HAP-1 (cell line): ENCODE measurements around the gene BMI1.
"Not testable (repeated sequence)": the region's sequence is repeated elsewhere in the genome, so short reads cannot be mapped to it uniquely, and the experiment has no call there.

Source experiments
- DNase-seq, 2 experiments: peaks; one replicate each; pipeline ENCODE4 v3.0.0-alpha.2; 2016 to 2020; ENCODE audit warnings: low spot score in 2 of 2
- H3K27me3 ChIP-seq: fragments of 250-450 bp; sonication (Bioruptor Pico); 2 replicates; pipeline ENCODE4 v1.5.1; 2020; ENCODE audit warnings: low read depth, mild to moderate bottlenecking, moderate library complexity
- H3K36me3 ChIP-seq: fragments of 250-450 bp; sonication (Bioruptor Pico); replicated peaks from 2 replicates; pipeline ENCODE4 v1.5.1; 2020; ENCODE audit warnings: mild to moderate bottlenecking
- H3K4me1 ChIP-seq: fragments of 250-450 bp; sonication (Bioruptor Pico); 2 replicates; pipeline ENCODE4 v1.5.1; 2020; ENCODE audit warnings: mild to moderate bottlenecking
- H3K4me3 ChIP-seq: fragments of 250-450 bp; sonication (Bioruptor Pico); 2 replicates; pipeline ENCODE4 v1.5.1; 2020; ENCODE audit warnings: mild to moderate bottlenecking, moderate library complexity
- H3K9me3 ChIP-seq: fragments of 250-450 bp; sonication (Bioruptor Pico); 2 replicates; pipeline ENCODE4 v1.5.1; 2020; ENCODE audit warnings: mild to moderate bottlenecking, moderate library complexity
- in situ Hi-C: fragments of 300-500 bp; cut with MboI; formaldehyde crosslinking; loops from 3 replicates; pipeline ENCODE4 v1.14.3; 2020; ENCODE audit warnings: low sequenced_read_pairs, inconsistent platforms, mixed read lengths

The BMI1 gene

GRCh38 chr10:22320591-22321155, at the start of gene BMI1:
BMI1 (plus strand) TSS chr10:22321099; CDS start chr10:22326450, 5,351 bp downstream.
- Histone ChIP-seq H3K27me3 (peaks cover 13% of the 10 kb centered on the region), H3K4me1 (peaks cover 46% of the 10 kb centered on the region), H3K4me3 (peak within 1 kb of the TSS; percentile 73), H3K9me3 (no peaks in the 10 kb centered on the region), H3K36me3 (no peaks in the 10 kb centered on the region)
- in situ Hi-C loops, result no loop called here
- DNase-seq, result peak; percentile 83 to 87

- Histone ChIP-seq H3K4me3 (no peak overlapping the region), H3K36me3 (no peaks in the 10 kb centered on the region), H3K27me3 (no peaks in the 10 kb centered on the region), H3K9me3 (no peaks in the 10 kb centered on the region), H3K4me1 (no peaks in the 10 kb centered on the region)
- no peak for DNase-seq
- in situ Hi-C loops, result no loop called here
These were observed 49.1 kb upstream of the BMI1 start for GRCh38 chr10:22271786-22272185.

GRCh38 chr10:22278441-22278782, 42.5 kb upstream of the BMI1 start:
- Histone ChIP-seq H3K4me1 (peaks cover 11% of the 10 kb centered on the region), H3K27me3 (peaks cover 2% of the 10 kb centered on the region; the same call in 1 of the 2 replicates), H3K9me3 (no peaks in the 10 kb centered on the region), H3K36me3 (no peaks in the 10 kb centered on the region), H3K4me3 (no peak overlapping the region)
- DNase-seq, result no peak
- in situ Hi-C loops, result no loop called here

GRCh38 chr10:22280078-22280477, 40.8 kb upstream of the BMI1 start:
- H3K4me3 ChIP-seq, result no peak overlapping the region
- peaks cover 2% of the 10 kb centered on the region; the same call in 1 of the 2 replicates for H3K27me3 ChIP-seq
- no peaks in the 10 kb centered on the region for H3K36me3 ChIP-seq
- H3K4me1 ChIP-seq, result peaks cover 11% of the 10 kb centered on the region
- in situ Hi-C loops, result no loop called here
- H3K9me3 ChIP-seq, result no peaks in the 10 kb centered on the region
- no peak for DNase-seq

- in situ Hi-C loops, result no loop called here
- Histone ChIP-seq H3K9me3 (no peaks in the 10 kb centered on the region), H3K4me3 (no peak overlapping the region), H3K4me1 (no peaks in the 10 kb centered on the region; the same call in 1 of the 2 replicates), H3K27me3 (no peaks in the 10 kb centered on the region), H3K36me3 (no peaks in the 10 kb centered on the region)
- DNase-seq, result no peak
These were observed 35.8 kb upstream of the BMI1 start for GRCh38 chr10:22285130-22285529.

GRCh38 chr10:22293747-22294404, 27.0 kb upstream of the BMI1 start:
- no peak overlapping the region for H3K4me3 ChIP-seq
- H3K27me3 ChIP-seq, result no peaks in the 10 kb centered on the region
- in situ Hi-C loops, result no loop called here
- H3K4me1 ChIP-seq, result no peaks in the 10 kb centered on the region; the same call in 1 of the 2 replicates
- no peaks in the 10 kb centered on the region for H3K9me3 ChIP-seq
- no peak for DNase-seq
- H3K36me3 ChIP-seq, result no peaks in the 10 kb centered on the region

- H3K4me3 ChIP-seq, result no peak overlapping the region
- H3K36me3 ChIP-seq, result no peaks in the 10 kb centered on the region
- in situ Hi-C loops, result no loop called here
- DNase-seq, result no peak
- no peaks in the 10 kb centered on the region; the same call in 1 of the 2 replicates for H3K4me1 ChIP-seq
- no peaks in the 10 kb centered on the region for H3K27me3 ChIP-seq
- H3K9me3 ChIP-seq, result no peaks in the 10 kb centered on the region
These were observed 26.2 kb upstream of the BMI1 start for GRCh38 chr10:22294694-22295093.

GRCh38 chr10:22301193-22301592, 19.7 kb upstream of the BMI1 start:
- Histone ChIP-seq H3K4me1 (no peaks in the 10 kb centered on the region), H3K36me3 (no peaks in the 10 kb centered on the region), H3K4me3 (no peak overlapping the region), H3K27me3 (no peaks in the 10 kb centered on the region), H3K9me3 (no peaks in the 10 kb centered on the region)
- in situ Hi-C loops, result no loop called here
- DNase-seq, result no peak

- no peak for DNase-seq
- Histone ChIP-seq H3K4me1 (no peaks in the 10 kb centered on the region), H3K36me3 (no peaks in the 10 kb centered on the region), H3K27me3 (no peaks in the 10 kb centered on the region), H3K4me3 (no peak overlapping the region), H3K9me3 (no peaks in the 10 kb centered on the region)
- in situ Hi-C loops, result no loop called here
These were observed 17.4 kb upstream of the BMI1 start for GRCh38 chr10:22303461-22303860.

GRCh38 chr10:22305721-22306120, 15.2 kb upstream of the BMI1 start:
- Histone ChIP-seq H3K4me1 (no peaks in the 10 kb centered on the region), H3K4me3 (no peak overlapping the region), H3K9me3 (no peaks in the 10 kb centered on the region), H3K27me3 (no peaks in the 10 kb centered on the region), H3K36me3 (no peaks in the 10 kb centered on the region)
- in situ Hi-C loops, result no loop called here
- DNase-seq, result no peak

GRCh38 chr10:22308390-22308789, 12.5 kb upstream of the BMI1 start:
- in situ Hi-C loops, result no loop called here
- Histone ChIP-seq H3K9me3 (no peaks in the 10 kb centered on the region), H3K4me3 (no peak overlapping the region), H3K27me3 (no peaks in the 10 kb centered on the region), H3K4me1 (no peaks in the 10 kb centered on the region), H3K36me3 (no peaks in the 10 kb centered on the region)
- no peak for DNase-seq

- Histone ChIP-seq H3K4me1 (no peaks in the 10 kb centered on the region), H3K4me3 (no peak overlapping the region), H3K9me3 (no peaks in the 10 kb centered on the region), H3K27me3 (no peaks in the 10 kb centered on the region), H3K36me3 (no peaks in the 10 kb centered on the region)
- in situ Hi-C loops, result no loop called here
- DNase-seq, result no peak
These were observed 11.5 kb upstream of the BMI1 start for GRCh38 chr10:22309180-22310000.

GRCh38 chr10:22310012-22310411, 10.9 kb upstream of the BMI1 start:
- H3K27me3 ChIP-seq, H3K36me3 ChIP-seq, H3K4me1 ChIP-seq, H3K9me3 ChIP-seq, DNase-seq, H3K4me3 ChIP-seq: not testable (repeated sequence)
- in situ Hi-C loops, result loop anchor here (10.0 kb wide), 1 partner anchor 305 kb away; the partner anchor contains the start of gene DNAJC1

- Histone ChIP-seq H3K27me3 (no peaks in the 10 kb centered on the region), H3K9me3 (no peaks in the 10 kb centered on the region), H3K4me3 (no peak overlapping the region), H3K36me3 (no peaks in the 10 kb centered on the region), H3K4me1 (peaks cover 8% of the 10 kb centered on the region)
- no peak for DNase-seq
- in situ Hi-C loops, result loop anchor here (10.0 kb wide), 1 partner anchor 306 kb away; the partner anchor contains the start of gene DNAJC1
These were observed 10.0 kb upstream of the BMI1 start for GRCh38 chr10:22310928-22311327.
